ENCODE results near the gene DNLZ. TPM values are rescaled to one million over a fixed set of nuclear protein-coding genes. Genes with fewer than 3 reads are reported as not detected.

The DNLZ gene
- total RNA-seq, 4 donors from 2014 or later, result 16.5 to 36.7 (median 19.8) TPM

- TF ChIP-seq CTCF (IDR thresholded peaks at IDR 0.05), result no peak
- ATAC-seq (ENCODE audit: low FRiP score), result no peak
These were observed 31.4 kb upstream of the DNLZ start for GRCh38 chr9:136395020-136395340.

GRCh38 chr9:136394312-136395019 lies 30.9 kb upstream of the DNLZ start:
- ATAC-seq (ENCODE audit: low FRiP score), result no peak
- no peak for DNase-seq (ENCODE audit: low spot score)
- TF ChIP-seq CTCF (IDR thresholded peaks at IDR 0.05), result no peak

More at GRCh38 chr9:136395020-136395340, 31.4 kb upstream of the DNLZ start:
- DNase-seq (ENCODE audit: low spot score), result no peak

- ATAC-seq (ENCODE audit: low FRiP score), result no peak
These were observed 30.0 kb upstream of the DNLZ start for GRCh38 chr9:136393531-136393930.

GRCh38 chr9:136392538-136393449 lies 29.2 kb upstream of the DNLZ start:
- no peak for DNase-seq (ENCODE audit: low spot score)
- no peak for ATAC-seq (ENCODE audit: low FRiP score)

More at GRCh38 chr9:136393531-136393930, 30.0 kb upstream of the DNLZ start:
- no peak for DNase-seq (ENCODE audit: low spot score)
- no peak for TF ChIP-seq CTCF (IDR thresholded peaks at IDR 0.05)

GRCh38 chr9:136391737-136392537 lies 28.4 kb upstream of the DNLZ start:
- no peak for TF ChIP-seq CTCF (IDR thresholded peaks at IDR 0.05)
- DNase-seq (ENCODE audit: low spot score) (no peak), ATAC-seq (ENCODE audit: low FRiP score) (no peak)

More at GRCh38 chr9:136392538-136393449, 29.2 kb upstream of the DNLZ start:
- no peak for TF ChIP-seq CTCF (IDR thresholded peaks at IDR 0.05)

GRCh38 chr9:136389396-136389795 lies 25.9 kb upstream of the DNLZ start:
- DNase-seq (ENCODE audit: low spot score) (no peak), ATAC-seq (ENCODE audit: low FRiP score) (no peak)
- no peak for TF ChIP-seq CTCF (IDR thresholded peaks at IDR 0.05)

Data from omental fat pad (tissue), 4 donors.